Measurements from ENCODE around the gene SMPD3. TPM values are rescaled to one million over a fixed set of nuclear protein-coding genes. Genes with fewer than 3 reads are reported as not detected.

The SMPD3 gene
- total and polyA plus RNA-seq, 2 experiments from 2014 or later = 0.57 to 0.83 TPM

DNA sequence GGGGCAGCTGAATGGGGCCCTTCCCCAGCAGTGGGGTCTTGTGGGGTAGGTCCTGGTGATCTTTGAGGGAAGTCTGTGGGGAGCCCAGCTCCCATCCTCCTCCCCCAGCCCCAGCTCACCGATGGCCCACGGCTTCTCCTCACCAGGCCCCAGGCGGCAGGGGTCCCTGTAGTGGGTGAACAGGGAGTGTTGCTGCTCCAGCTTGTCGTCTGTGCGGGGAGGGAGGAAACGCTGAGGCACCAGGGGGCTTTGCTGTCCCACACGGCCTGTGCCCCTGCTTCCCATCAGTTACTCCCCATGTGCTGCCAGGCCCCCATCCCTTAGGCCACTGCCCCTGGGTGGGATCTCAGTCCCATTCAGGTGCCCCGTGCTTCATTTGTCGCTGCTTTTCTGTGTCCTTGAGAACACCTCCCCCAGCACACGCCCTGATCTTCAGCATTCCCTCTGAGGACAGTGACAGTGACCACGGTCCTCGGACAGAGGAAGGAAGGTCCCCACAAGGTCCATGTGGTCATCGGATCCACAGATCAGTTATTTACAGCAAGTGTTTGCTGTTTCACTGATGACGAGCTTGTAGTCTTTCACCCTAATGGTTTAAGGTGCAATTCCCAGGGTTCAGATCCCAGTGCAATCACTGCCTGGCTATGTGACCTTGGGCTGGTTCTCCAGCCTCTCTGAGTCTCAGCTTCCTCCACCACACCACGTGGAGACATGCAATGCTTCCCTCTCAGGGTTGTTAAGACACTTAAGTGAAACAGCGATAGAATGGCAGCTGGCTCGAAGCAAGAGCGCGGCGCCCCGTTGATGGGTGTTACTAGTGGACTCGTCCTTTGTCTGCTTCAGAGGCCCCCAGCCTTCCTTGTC lies 84.4 kb downstream of the SMPD3 start:
- no peak for ATAC-seq
- Histone ChIP-seq H3K36me3 (ENCODE audit: insufficient read depth) (no peaks in the 10 kb centered on the region), H3K4me1 (ENCODE audit: insufficient read depth) (no peaks in the 10 kb centered on the region), H3K79me2 (replicated peaks; ENCODE audit: insufficient read depth) (no peaks in the 10 kb centered on the region), H3F3A (replicated peaks; ENCODE audit: low read depth) (no peaks in the 10 kb centered on the region), H4K20me1 (replicated peaks; ENCODE audit: insufficient read depth) (no peaks in the 10 kb centered on the region; the same call in 1 of the 2 replicates), H3K4me2 (no peak overlapping the region), H3K27me3 (ENCODE audit: insufficient read depth) (no peaks in the 10 kb centered on the region), H3K27ac (ENCODE audit: low read depth) (no peak overlapping the region), H3K4me3 (no peak overlapping the region), H3K9me2 (ENCODE audit: insufficient read depth) (no peaks in the 10 kb centered on the region), H2AFZ (no peak overlapping the region)
- Mint-ChIP-seq H3K4me3 (no peak overlapping the region), H3K27ac (no peak overlapping the region), H3K27me3 (ENCODE audit: insufficient read depth, low read depth, poor library complexity) (peaks cover 12% of the 10 kb centered on the region), H3K36me3 (ENCODE audit: low read depth) (peaks cover 5% of the 10 kb centered on the region; the same call in 1 of the 3 replicates), H3K9me3 (no peaks in the 10 kb centered on the region), H3K4me1 (peaks cover 38% of the 10 kb centered on the region)
- TF ChIP-seq JUNB (IDR thresholded peaks at IDR 0.05; ENCODE audit: unreplicated experiment) (no peak), STAT1 (IDR thresholded peaks at IDR 0.05; ENCODE audit: unreplicated experiment) (no peak), EZH2 (IDR thresholded peaks at IDR 0.05; ENCODE audit: low read depth, unreplicated experiment) (no peak), NANOG (IDR thresholded peaks at IDR 0.05; ENCODE audit: borderline replicate concordance) (no peak), ZNF331 (CRISPR knock-in tag; IDR thresholded peaks at IDR 0.05; ENCODE audit: low read depth) (no peak)
- TF ChIP-seq, protein P1, sequence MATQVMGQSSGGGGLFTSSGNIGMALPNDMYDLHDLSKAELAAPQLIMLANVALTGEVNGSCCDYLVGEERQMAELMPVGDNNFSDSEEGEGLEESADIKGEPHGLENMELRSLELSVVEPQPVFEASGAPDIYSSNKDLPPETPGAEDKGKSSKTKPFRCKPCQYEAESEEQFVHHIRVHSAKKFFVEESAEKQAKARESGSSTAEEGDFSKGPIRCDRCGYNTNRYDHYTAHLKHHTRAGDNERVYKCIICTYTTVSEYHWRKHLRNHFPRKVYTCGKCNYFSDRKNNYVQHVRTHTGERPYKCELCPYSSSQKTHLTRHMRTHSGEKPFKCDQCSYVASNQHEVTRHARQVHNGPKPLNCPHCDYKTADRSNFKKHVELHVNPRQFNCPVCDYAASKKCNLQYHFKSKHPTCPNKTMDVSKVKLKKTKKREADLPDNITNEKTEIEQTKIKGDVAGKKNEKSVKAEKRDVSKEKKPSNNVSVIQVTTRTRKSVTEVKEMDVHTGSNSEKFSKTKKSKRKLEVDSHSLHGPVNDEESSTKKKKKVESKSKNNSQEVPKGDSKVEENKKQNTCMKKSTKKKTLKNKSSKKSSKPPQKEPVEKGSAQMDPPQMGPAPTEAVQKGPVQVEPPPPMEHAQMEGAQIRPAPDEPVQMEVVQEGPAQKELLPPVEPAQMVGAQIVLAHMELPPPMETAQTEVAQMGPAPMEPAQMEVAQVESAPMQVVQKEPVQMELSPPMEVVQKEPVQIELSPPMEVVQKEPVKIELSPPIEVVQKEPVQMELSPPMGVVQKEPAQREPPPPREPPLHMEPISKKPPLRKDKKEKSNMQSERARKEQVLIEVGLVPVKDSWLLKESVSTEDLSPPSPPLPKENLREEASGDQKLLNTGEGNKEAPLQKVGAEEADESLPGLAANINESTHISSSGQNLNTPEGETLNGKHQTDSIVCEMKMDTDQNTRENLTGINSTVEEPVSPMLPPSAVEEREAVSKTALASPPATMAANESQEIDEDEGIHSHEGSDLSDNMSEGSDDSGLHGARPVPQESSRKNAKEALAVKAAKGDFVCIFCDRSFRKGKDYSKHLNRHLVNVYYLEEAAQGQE (IDR thresholded peaks at IDR 0.05; ENCODE audit: unreplicated experiment) = no peak
- DNase-seq (ENCODE audit: low spot score) = no peak

DNA sequence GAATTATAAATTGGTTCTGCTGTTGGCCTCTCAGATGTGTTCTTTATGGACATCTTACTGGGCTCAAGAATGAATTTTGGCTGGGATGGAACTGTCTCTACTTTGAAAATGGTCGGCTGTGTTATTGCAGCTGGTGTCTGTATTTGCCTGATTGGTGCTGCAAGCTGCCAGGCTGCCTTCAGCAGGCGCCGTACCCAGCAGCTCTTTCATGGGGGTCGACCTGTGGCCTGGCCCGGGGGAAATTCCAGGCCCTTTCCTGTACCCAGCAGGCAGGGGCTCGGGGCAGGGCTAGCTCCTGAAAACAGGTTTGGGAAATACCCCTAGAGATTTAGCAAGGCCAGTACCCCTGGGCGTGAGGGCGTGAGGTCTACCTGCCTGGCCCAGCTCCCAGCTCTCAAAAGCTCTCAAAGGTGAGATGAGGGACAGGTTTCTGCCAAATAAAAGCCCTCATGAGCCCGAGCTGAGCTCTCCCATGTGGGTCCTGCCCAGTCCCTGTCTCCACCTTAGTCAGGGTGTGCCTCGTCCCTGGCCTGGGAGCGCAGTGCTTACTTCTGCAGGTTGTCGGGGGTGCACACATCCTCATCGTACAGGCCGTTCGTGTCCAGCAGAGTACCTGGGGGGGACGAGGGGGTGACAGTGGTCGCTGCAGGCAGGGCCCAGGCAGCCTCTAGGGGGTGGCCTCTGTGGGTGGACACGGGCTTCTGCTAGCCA lies 85.2 kb downstream of the SMPD3 start:
- ATAC-seq (peak; percentile 6), DNase-seq (ENCODE audit: low spot score) (no peak)
- Mint-ChIP-seq H3K4me3 (no peak overlapping the region), H3K27ac (no peak overlapping the region), H3K27me3 (ENCODE audit: insufficient read depth, low read depth, poor library complexity) (peaks cover 12% of the 10 kb centered on the region), H3K36me3 (ENCODE audit: low read depth) (peaks cover 8% of the 10 kb centered on the region; the same call in 2 of the 3 replicates), H3K4me1 (peaks cover 31% of the 10 kb centered on the region), H3K9me3 (no peaks in the 10 kb centered on the region)
- Histone ChIP-seq H2AFZ (no peak overlapping the region), H4K20me1 (replicated peaks; ENCODE audit: insufficient read depth) (no peaks in the 10 kb centered on the region; the same call in 1 of the 2 replicates), H3F3A (replicated peaks; ENCODE audit: low read depth) (no peaks in the 10 kb centered on the region), H3K4me1 (ENCODE audit: insufficient read depth) (no peaks in the 10 kb centered on the region), H3K27ac (ENCODE audit: low read depth) (no peak overlapping the region), H3K36me3 (ENCODE audit: insufficient read depth) (no peaks in the 10 kb centered on the region), H3K79me2 (replicated peaks; ENCODE audit: insufficient read depth) (no peaks in the 10 kb centered on the region), H3K9me2 (ENCODE audit: insufficient read depth) (no peaks in the 10 kb centered on the region), H3K4me3 (no peak overlapping the region), H3K4me2 (no peak overlapping the region), H3K27me3 (ENCODE audit: insufficient read depth) (no peaks in the 10 kb centered on the region)
- TF ChIP-seq ZNF114 (CRISPR knock-in tag; IDR thresholded peaks at IDR 0.05) = no peak
- no peak for TF ChIP-seq JUNB (IDR thresholded peaks at IDR 0.05; ENCODE audit: unreplicated experiment)
- TF ChIP-seq, protein P2, sequence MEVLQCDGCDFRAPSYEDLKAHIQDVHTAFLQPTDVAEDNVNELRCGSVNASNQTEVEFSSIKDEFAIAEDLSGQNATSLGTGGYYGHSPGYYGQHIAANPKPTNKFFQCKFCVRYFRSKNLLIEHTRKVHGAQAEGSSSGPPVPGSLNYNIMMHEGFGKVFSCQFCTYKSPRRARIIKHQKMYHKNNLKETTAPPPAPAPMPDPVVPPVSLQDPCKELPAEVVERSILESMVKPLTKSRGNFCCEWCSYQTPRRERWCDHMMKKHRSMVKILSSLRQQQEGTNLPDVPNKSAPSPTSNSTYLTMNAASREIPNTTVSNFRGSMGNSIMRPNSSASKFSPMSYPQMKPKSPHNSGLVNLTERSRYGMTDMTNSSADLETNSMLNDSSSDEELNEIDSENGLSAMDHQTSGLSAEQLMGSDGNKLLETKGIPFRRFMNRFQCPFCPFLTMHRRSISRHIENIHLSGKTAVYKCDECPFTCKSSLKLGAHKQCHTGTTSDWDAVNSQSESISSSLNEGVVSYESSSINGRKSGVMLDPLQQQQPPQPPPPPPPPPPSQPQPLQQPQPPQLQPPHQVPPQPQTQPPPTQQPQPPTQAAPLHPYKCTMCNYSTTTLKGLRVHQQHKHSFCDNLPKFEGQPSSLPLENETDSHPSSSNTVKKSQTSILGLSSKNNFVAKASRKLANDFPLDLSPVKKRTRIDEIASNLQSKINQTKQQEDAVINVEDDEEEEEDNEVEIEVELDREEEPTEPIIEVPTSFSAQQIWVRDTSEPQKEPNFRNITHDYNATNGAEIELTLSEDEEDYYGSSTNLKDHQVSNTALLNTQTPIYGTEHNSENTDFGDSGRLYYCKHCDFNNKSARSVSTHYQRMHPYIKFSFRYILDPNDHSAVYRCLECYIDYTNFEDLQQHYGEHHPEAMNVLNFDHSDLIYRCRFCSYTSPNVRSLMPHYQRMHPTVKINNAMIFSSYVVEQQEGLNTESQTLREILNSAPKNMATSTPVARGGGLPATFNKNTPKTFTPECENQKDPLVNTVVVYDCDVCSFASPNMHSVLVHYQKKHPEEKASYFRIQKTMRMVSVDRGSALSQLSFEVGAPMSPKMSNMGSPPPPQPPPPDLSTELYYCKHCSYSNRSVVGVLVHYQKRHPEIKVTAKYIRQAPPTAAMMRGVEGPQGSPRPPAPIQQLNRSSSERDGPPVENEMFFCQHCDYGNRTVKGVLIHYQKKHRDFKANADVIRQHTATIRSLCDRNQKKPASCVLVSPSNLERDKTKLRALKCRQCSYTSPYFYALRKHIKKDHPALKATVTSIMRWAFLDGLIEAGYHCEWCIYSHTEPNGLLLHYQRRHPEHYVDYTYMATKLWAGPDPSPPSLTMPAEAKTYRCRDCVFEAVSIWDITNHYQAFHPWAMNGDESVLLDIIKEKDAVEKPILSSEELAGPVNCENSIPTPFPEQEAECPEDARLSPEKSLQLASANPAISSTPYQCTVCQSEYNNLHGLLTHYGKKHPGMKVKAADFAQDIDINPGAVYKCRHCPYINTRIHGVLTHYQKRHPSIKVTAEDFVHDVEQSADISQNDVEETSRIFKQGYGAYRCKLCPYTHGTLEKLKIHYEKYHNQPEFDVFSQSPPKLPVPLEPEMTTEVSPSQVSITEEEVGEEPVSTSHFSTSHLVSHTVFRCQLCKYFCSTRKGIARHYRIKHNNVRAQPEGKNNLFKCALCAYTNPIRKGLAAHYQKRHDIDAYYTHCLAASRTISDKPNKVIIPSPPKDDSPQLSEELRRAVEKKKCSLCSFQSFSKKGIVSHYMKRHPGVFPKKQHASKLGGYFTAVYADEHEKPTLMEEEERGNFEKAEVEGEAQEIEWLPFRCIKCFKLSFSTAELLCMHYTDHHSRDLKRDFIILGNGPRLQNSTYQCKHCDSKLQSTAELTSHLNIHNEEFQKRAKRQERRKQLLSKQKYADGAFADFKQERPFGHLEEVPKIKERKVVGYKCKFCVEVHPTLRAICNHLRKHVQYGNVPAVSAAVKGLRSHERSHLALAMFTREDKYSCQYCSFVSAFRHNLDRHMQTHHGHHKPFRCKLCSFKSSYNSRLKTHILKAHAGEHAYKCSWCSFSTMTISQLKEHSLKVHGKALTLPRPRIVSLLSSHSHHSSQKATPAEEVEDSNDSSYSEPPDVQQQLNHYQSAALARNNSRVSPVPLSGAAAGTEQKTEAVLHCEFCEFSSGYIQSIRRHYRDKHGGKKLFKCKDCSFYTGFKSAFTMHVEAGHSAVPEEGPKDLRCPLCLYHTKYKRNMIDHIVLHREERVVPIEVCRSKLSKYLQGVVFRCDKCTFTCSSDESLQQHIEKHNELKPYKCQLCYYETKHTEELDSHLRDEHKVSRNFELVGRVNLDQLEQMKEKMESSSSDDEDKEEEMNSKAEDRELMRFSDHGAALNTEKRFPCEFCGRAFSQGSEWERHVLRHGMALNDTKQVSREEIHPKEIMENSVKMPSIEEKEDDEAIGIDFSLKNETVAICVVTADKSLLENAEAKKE (CRISPR knock-in tag; IDR thresholded peaks at IDR 0.05) = no peak
- TF ChIP-seq EZH2 (IDR thresholded peaks at IDR 0.05; ENCODE audit: low read depth, unreplicated experiment) = no peak
